HS-27A (cell line): ENCODE measurements around the gene ITSN2.

Experiments used
- DNase-seq: peaks from one replicate; pipeline ENCODE4 v3.0.0-alpha.2; 2012; ENCODE audit warnings: low read depth, missing footprints

Gene ITSN2

GRCh38 chr2:24179683-24180082, 180.7 kb downstream of the ITSN2 start:
- DNase-seq, result no peak

DNA sequence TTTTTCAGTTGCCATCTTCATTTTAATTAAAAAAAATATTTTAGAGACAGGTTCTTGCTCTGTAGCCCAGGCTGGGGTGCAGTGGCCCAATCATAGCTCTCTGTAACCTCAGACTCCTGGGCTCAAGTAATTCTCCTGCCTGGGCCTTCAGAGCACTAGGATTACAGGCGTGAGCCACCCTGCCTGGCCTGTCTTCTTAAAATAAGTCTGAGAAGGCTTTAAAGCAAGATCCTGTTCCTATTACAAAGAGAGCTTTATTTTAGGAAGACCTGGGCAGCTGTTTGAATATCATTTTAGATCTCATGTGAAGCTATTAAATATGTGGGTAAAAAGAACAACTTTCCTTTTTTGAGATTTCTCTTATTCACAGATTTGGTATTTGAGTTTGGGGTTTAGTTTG, 184.0 kb downstream of the ITSN2 start:
- DNase-seq, result no peak

GRCh38 chr2:24175631-24176187, 184.6 kb downstream of the ITSN2 start:
- DNase-seq, result no peak

DNA sequence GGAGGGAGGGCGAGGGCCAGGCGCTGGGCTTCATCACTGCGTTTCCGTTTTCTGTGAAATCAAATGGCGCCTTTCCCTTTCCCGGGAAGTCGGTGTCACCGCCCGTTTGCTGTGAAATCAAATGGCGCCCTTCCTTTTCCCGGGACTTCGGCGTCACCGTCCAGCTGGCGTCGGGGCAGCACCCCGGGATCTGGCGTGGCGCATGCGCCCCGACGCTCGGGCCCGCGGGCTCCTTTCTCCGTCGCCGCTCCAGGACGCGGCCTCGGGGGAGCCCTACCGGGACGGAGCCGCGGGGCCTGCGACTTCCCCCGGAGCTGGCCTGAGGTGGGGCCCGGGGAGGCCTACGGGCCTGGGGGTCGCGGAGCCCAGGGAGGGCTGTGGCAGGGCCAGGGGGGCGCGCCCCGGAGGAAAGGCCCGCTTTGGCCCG, 185.5 kb downstream of the ITSN2 start, which contains the start of gene FAM228A:
Gene FAM228A, plus strand, starts transcription at position 203 of the 427 bp plus-strand sequence. CDS start 428 bp downstream, outside the sequence.
- no peak for DNase-seq

GRCh38 chr2:24169023-24169422, 191.3 kb downstream of the ITSN2 start:
- no peak for DNase-seq

- no peak for DNase-seq
Observed at GRCh38 chr2:24164416-24164973, 195.8 kb downstream of the ITSN2 start.

DNA sequence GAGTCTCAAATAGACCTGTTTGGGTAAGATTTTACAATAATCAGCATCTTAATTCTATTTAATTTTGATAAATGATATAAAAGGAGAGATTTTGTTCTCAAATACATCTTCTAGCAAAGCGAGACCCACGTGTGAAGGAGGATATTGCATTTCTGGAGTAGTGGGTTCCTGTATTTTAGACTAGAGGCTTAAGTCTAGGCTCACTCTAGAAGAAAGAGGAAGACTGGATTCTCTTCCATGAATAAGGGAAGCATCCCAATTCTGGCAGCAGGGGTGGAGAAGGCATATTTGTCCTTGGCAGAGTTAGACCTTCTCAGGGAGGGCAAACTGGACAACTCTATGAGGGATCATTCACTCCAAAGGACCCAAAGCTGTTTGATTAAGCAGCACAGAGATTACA, 196.7 kb downstream of the ITSN2 start:
- DNase-seq, result no peak

DNA sequence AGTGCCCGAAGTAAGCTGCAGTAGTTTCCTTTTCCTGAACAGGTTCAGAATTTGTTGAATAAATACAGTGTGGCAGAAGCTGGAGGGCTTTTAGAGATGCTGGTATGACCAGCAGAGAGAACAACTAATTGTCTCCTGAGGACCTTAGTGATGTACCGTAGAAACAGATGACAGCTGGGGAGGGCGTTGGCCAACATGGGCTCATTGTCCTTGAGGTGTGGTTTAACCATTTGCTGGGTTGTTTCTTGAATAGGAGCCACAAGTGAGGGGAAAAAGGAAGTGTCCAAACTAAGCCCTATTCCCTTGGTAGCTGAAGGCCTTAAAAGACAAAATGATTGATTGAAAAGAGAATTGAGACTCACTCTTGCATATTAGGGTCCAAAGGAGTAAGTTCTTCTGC, 197.2 kb downstream of the ITSN2 start:
- DNase-seq, result no peak

- no peak for DNase-seq
Observed at GRCh38 chr2:24162494-24162893, 197.8 kb downstream of the ITSN2 start.

- no peak for DNase-seq
Observed at GRCh38 chr2:24160761-24161160, 199.6 kb downstream of the ITSN2 start.

DNA sequence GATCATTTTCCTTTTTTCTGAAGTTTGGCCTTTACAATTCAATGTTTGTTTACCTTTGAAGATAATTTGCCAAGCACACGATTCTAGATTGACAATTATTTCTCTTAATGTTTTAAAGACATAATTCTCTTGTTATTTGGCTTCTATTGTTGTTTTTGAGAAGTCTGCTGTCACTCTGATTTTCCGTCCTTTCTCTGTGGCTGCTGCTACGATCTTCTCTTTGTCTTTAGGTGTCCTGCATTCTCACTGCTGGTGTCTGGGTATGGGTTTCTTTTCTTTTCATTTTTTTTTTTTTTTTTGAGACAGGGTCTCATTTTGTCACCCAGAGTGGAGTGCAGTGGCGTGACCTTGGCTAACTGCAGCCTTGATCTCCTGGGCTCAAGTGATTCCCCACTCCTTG, 200.6 kb downstream of the ITSN2 start:
- DNase-seq, result no peak

GRCh38 chr2:24158131-24158530, 202.2 kb downstream of the ITSN2 start:
- no peak for DNase-seq

DNA sequence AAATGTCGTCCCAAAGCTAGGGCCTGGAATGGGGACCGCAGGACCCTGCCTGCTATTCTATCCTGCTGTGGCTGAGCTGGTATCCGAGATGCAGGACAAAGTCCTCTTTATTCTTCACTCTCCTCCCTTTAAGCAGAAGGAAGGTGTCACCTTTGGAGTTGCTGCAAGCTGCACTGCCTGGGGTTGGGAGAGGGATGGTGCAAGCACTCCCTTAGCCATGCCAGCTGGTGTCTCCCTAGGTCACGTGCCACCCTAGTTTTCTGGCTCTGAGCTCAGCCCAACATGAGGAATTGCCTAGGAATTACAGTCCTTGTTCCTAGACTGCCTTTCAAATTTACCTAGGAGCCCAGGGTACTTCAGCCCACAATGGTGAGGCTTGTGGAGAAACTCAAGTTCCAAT, 206.9 kb downstream of the ITSN2 start:
- no peak for DNase-seq
